GM12872 (cell line): ENCODE results near the gene NEK8.

Experiments
- CTCF ChIP-seq: IDR thresholded peaks from 3 replicates; pipeline ENCODE4 v1.5.1; 2011; ENCODE audit warnings: low read depth, mild to moderate bottlenecking, low read length, moderate library complexity; ENCODE audit not compliant: insufficient read depth

Gene NEK8

GRCh38 chr17:28711723-28712031, 16.9 kb upstream of the NEK8 start, which contains the start of gene PROCA1:
Gene PROCA1 (minus strand): TSS chr17:28711888. CDS start chr17:28711660, 228 bp downstream.
- no peak for TF ChIP-seq CTCF

DNA sequence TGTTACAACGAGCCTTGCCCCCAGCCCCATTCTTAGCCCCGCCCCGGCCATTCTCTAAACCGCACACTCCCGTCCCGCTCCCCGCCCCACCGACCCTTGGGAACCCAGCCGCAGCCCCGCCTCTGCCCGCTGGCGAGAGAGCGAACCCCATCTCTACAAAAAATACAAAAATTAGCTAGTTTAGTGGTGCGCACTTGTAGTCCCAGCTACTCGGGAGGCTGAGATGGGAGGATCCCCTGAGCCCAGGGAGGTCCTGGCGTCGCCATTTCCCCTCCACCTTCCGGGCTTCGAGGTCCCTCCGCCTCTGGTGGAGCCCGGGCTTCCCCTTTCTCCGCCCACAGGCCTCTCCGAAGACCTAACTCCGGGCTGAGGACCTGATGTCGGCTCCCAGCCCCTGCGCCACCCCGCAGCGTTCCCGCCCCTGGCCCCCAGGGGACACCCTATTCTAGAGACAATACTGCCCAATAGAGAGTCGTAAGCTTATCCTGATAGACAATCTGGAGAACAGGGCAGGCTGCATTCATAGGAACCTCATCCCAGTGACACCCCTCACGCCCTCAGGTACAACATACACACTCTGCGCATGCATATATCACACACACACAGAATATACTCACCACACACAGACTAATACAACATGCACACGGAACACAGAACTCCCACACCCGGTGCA, 16.4 kb upstream of the NEK8 start:
- peak; percentile 41; the same call in 2 of the 3 replicates for TF ChIP-seq CTCF

- TF ChIP-seq CTCF, result no peak
These were observed 15.7 kb upstream of the NEK8 start for GRCh38 chr17:28712705-28713415.

GRCh38 chr17:28714281-28714680, 14.3 kb upstream of the NEK8 start:
- TF ChIP-seq CTCF, result no peak

DNA sequence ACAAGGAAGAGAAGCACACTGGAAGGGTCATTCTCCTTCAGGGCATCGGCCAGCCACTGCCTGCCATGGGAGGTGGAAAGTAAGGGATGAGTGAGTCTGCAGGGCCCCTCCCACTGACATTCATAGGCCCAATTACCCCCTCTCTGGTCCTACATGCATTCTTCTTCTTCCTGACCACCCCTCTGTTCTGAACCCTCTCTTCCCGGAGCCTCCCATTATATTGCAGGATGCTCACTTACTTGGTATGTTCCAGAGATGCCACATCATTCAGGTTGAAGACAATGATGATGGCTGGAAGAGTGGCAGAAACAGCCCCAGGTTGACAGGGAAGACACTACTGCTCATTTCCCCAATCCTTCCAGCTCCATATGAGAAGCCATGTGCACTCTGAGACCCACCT, 13.4 kb upstream of the NEK8 start:
- no peak for TF ChIP-seq CTCF

DNA sequence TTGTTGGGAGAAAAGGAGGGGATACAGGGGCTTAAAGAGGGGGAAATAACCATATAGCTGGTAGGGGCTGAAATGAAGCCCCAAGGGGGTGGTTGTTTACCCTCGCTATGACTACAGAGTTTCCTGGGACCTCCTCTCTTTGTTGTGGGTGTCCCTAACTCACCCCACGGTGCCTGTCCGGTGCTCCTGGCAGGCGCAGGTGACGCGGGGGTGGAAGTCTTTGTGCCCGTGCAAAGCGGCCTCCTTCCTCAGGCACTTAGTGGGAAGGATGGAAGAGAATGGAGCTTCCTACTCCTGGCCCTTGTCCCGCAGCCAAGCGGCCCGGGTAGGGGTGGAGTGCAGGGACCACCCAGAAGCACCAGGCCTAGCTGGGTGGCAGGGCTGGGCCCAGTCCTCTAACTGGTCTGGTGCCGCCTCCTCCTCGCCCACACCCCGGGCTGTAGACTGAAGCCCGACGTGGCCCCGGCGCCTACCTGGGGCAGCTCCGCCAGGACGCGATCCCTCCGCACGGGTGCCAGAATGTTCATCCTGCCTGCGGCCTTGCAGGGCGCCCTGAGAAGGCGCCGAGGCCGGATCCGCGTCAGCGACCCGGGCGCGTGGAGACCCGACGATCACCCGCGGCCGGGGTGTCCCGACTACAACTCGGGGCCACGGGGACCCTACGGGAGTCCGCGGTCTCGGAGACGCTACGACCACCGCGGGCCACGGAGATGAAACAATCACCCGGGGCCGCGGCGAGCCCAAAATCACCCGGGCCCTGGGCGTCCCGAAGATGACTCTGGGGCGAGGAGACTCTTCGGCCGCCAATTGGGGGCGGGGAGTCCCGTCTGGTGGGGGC, 11.6 kb upstream of the NEK8 start:
- TF ChIP-seq CTCF, result no peak
